Stimulated activated CD4-positive, alpha-beta T cell treated with anti-CD3 and anti-CD28 coated beads, Interleukin-12 subunit alpha, Interleukin-12 subunit beta, amount 100 ng/mL, for 4 hours (primary cell): Measurements from ENCODE around the gene COQ8B.
"Not testable (repeated sequence)": the region's sequence is repeated elsewhere in the genome, so short reads cannot be mapped to it uniquely, and the experiment has no call there.

Experiments
- DNase-seq: peaks from one replicate; pipeline ENCODE4 v3.0.0-alpha.2; 2020

Gene COQ8B

DNA sequence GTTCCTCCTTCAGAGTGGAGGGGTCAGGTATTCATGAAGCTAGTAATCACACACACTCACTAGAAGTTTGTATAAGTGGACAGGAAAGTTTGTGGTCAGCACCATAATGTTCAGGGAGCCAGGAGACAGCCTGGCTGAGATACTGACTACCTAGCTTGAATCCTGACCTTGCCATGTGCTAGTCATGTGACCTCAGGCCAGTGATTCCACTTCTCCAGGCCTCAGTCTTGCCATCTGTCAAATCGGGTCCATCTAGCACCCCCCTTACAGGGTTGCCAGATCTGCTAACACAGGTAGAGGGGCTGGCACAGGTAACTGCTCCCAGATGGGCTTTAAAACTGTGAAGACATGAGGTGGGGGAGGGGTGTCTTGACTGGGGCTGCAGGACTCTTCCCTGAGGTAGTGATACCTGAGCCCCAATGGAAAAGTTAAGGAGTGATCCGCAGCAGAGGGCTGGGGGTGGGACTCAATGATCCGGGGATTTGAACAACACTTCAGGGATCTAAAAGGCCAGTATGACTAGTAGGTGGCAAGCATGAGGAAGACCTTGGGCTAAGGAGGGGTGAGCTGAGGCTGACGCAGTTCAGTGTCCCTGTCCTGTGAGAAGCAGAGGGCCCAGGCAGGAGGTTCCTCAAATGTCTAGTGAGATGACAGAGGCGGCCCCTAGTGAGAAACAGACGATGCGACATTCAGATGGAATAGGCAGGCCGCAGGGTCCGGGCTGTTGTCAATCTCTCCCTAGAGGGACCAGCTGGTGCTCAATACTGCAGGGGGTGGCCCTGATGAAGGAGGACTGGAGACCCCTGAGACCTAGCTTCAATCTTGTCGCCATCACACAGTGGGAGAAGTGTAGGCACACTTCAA lies 25.1 kb upstream of the COQ8B start:
- DNase-seq: no peak

DNA sequence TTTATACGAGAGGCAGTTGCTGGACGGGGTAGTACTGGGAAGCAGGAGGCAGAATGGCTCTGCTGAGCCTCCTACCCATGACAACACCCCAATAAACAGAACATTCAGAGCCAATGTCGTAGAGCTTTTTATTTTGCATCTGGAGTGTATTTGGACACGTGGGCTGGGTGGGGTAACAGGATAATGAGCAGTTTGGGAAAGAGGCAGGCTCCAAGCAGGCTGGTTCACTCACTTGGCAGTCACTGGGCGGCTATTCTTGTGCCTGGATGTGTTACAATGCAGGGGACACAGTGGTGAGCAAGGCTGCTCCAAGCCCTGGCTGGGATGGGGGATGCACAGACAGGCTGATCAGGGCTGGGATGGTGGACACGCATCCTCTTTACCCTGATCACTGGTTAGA lies 24.1 kb upstream of the COQ8B start:
- no peak for DNase-seq

GRCh38 chr19:40739871-40740703 lies 23.4 kb upstream of the COQ8B start:
- DNase-seq: no peak

DNA sequence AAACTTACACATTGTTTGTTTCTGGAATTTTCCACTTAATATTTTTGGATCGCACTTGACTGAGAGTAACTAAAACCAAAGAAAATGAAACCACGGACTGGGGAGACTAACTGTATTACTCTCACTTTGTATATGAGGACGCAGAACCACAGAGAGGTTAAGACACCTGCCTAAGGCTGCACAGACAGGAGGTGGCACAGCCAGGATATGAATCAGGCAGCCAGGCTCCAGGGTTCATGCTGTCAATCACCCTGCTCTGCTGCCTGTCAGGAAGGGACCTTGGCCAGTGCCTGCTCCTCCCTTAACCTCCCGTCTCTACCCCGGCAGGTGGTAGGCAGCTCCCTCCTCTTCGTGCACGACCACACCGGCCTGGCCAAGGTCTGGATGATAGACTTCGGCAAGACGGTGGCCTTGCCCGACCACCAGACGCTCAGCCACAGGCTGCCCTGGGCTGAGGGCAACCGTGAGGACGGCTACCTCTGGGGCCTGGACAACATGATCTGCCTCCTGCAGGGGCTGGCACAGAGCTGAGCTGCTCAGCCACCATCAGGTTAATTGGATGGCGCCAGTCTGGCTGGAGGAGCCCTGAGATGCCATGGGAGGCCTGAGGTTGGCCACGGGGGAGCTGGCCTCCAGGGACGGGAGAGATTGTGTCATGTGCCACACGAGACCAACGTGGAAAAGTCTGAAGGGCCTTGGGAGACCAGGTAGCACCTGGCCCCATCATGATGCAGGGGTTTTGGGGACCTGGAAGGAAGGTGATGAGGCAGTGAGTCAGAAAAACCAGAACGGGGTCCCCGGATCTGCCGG lies 22.5 kb upstream of the COQ8B start:
- no peak for DNase-seq

- no peak for DNase-seq
Measured at GRCh38 chr19:40737102-40737644, 20.5 kb upstream of the COQ8B start.

DNA sequence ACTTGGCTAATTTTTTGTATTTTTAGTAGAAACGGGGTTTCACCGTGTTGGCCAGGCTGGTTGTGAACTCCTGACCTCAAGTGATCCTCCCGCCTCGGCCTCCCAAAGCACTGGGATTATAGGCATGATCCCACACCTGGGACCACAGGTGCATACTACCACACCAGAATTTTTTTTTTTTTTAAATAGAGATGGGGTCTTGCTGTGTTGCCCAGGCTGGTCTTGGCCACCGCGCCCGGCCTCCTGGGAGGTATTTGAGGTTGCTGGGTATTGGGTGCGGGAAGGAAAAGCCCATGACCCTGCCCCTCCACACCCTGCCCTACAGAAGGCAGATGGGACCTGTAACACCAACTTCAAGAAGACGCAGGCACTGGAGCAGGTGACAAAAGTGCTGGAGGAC lies 20.0 kb upstream of the COQ8B start:
- no peak for DNase-seq

GRCh38 chr19:40735013-40735771 lies 18.5 kb upstream of the COQ8B start:
- no peak for DNase-seq

- DNase-seq: no peak
Measured at GRCh38 chr19:40733149-40733548, 16.5 kb upstream of the COQ8B start.

DNA sequence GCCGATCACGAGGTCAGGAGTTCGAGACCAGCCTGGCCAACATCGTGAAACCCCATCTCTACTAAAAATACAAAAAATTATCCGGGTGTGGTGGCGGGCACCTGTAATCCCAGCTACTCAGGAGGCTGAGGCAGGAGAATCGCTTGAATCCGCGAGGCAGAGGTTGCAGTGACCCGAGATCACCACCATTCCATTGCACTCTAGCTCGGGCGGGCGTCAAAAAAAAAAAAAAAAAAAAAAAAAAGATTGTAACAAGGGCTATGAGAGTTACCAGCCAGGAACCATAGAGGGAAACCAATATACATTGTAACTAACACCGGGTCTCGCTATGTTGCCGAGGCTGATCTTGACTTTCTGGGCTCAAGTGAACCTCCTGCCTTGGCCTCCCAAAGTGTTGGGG lies 15.6 kb upstream of the COQ8B start:
- not testable (repeated sequence) for DNase-seq

GRCh38 chr19:40730065-40730464 lies 13.4 kb upstream of the COQ8B start:
- DNase-seq: not testable (repeated sequence)

GRCh38 chr19:40726279-40726678 lies 9.6 kb upstream of the COQ8B start:
- no peak for DNase-seq

DNA sequence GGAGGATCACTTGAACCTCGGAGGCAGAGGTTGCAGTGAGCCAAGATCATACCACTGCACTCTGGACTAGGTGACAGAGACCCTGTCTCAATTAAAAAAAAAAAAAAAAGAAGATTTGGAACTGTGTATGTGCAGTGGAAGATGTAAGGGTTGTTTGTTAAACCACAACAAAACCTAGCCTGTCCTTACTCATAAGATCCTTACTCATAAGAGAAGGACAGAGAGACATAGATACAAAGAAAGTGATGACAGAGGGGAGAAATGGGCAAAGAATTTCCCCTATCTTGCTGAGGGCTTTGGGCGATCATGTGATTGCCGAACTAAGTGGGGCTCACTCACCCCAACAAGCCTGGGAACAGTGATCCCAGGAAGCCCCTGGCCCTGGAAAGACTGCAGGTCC lies 8.2 kb upstream of the COQ8B start:
- DNase-seq: no peak

- no peak for DNase-seq
Measured at GRCh38 chr19:40724315-40724714, 7.6 kb upstream of the COQ8B start.

DNA sequence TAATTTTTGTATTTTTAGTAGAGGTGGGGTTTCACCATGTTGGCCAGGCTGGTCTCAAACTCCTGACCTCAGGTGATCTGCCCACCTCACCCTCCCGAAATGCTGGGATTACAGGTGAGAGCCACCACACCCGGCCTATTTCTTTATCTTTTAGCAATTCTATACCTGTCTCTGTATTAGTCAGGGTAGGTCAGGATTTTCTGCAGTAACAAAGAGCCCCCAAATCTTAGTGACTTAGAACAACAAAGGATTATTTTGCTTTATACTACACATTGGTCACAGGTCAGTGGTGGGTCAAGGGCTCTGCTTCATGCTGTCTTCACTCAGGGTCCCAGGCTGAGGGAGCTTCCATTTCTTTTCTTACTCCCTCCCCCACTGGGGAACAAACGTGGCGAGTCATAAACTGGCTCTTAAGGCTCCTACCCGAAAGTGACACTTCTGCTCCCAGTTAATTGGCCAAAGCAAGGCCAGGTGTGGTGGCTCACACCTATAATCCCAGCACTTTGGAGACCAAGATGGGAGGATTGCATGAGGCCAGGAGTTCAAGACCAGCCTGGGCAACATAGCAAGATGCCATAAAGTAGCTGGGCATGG lies 7.1 kb upstream of the COQ8B start:
- DNase-seq: no peak

GRCh38 chr19:40721936-40722661 lies 5.4 kb upstream of the COQ8B start:
- DNase-seq: no peak

GRCh38 chr19:40721140-40721486 lies 4.4 kb upstream of the COQ8B start:
- no peak for DNase-seq

GRCh38 chr19:40719414-40719894 lies 2.8 kb upstream of the COQ8B start:
- DNase-seq: no peak

- no peak for DNase-seq
Measured at GRCh38 chr19:40718774-40719391, 2.2 kb upstream of the COQ8B start.

DNA sequence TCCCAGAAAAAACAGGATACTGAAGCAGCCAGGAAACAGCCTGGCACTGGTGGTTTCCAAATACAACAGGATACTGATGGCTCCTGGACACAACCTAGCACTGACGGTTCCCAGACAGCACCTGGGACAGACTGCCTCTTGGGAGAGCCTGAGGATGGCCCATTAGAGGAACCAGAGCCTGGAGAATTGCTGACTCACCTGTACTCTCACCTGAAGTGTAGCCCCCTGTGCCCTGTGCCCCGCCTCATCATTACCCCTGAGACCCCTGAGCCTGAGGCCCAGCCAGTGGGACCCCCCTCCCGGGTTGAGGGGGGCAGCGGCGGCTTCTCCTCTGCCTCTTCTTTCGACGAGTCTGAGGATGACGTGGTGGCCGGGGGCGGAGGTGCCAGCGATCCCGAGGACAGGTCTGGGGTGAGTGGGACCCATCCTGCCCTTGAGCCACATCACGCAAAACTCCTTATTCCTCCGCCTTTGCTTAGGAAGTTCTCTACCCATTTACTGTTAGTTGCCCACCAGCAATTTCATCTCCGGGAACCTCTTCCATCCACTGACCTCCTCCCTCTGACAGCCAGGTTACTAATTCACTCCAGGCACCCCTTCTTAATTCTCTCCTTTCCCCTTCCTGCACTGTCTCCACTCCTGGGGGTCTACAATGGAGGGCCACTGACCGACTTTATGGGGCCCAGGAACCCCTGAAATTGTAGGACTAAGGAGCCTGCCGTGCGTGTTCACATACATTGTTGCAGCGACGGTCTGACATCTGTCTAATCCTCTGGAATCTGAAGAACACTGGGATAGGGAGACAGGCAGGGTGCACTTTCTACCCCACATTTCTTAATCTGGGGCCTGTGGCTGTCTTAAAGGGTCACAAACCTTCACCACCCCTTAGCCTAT lies 1.4 kb upstream of the COQ8B start:
- no peak for DNase-seq
